HEK293T (cell line): ENCODE data around the gene MTMR10.

Source experiments
- CTCF ChIA-PET: fragments of 350-600 bp; formaldehyde crosslinking; extraction: SDS; loops from one replicate; lab custom pipeline; 2021; ENCODE audit warnings: antibody characterized with exemption, inconsistent platforms; lab: Yijun Ruan, JAX
- POLR2A ChIA-PET: fragments of 350-600 bp; formaldehyde crosslinking; extraction: SDS; loops from one replicate; lab custom pipeline; 2020; ENCODE audit warnings: antibody characterized with exemption, inconsistent platforms; lab: Yijun Ruan, JAX
- DNase-seq: peaks from one replicate; pipeline ENCODE4 v3.0.0; 2012; ENCODE audit warnings: mixed read lengths; ENCODE audit errors: extremely low spot score
- ARNT ChIP-seq: fragments of 450-650 bp; IDR thresholded peaks from 2 replicates; pipeline ENCODE4 v1.6.1; 2017; ENCODE audit warnings: mild to moderate bottlenecking
- BHLHE40 ChIP-seq: fragments of 450-650 bp; IDR thresholded peaks from 2 replicates; pipeline ENCODE4 v1.6.1; 2016; ENCODE audit warnings: mild to moderate bottlenecking, moderate library complexity, borderline replicate concordance
- CTBP1 ChIP-seq: fragments of 450-650 bp; IDR thresholded peaks from 2 replicates; pipeline ENCODE4 v1.6.1; 2016; ENCODE audit warnings: borderline replicate concordance
- ELF4 ChIP-seq: fragments of 450-650 bp; IDR thresholded peaks from 2 replicates; pipeline ENCODE4 v1.6.1; 2017; ENCODE audit warnings: antibody characterized with exemption
- FOXA1 ChIP-seq: fragments of 450-650 bp; IDR thresholded peaks from 2 replicates; pipeline ENCODE4 v1.6.1; 2016; ENCODE audit warnings: mild to moderate bottlenecking
- FOXK2 ChIP-seq: fragments of 450-650 bp; IDR thresholded peaks from 2 replicates; pipeline ENCODE4 v1.6.1; 2016; ENCODE audit warnings: mild to moderate bottlenecking
- FOXM1 ChIP-seq: fragments of 450-650 bp; IDR thresholded peaks from 2 replicates; pipeline ENCODE4 v1.6.1; 2017; ENCODE audit warnings: mild to moderate bottlenecking, borderline replicate concordance
- HDGF ChIP-seq: fragments of 450-650 bp; IDR thresholded peaks from 2 replicates; pipeline ENCODE4 v1.6.1; 2017; ENCODE audit warnings: antibody characterized with exemption, borderline replicate concordance
- L3MBTL2 ChIP-seq: fragments of 450-650 bp; conservative IDR thresholded peaks from 2 replicates; pipeline ENCODE4 v1.6.1; 2016; ENCODE audit warnings: mild to moderate bottlenecking
- LEF1 ChIP-seq: fragments of 450-650 bp; IDR thresholded peaks from 2 replicates; pipeline ENCODE4 v1.6.1; 2017; ENCODE audit warnings: mild to moderate bottlenecking, borderline replicate concordance
- NFRKB ChIP-seq: fragments of 450-650 bp; IDR thresholded peaks from 2 replicates; pipeline ENCODE4 v1.6.1; 2016; ENCODE audit warnings: mild to moderate bottlenecking, moderate library complexity
- PKNOX1 ChIP-seq: fragments of 450-650 bp; IDR thresholded peaks from 2 replicates; pipeline ENCODE4 v1.6.1; 2016
- SP1 ChIP-seq: fragments of 450-650 bp; IDR thresholded peaks from 2 replicates; pipeline ENCODE4 v1.6.1; 2017
- SUZ12 ChIP-seq: fragments of 450-650 bp; IDR thresholded peaks from 2 replicates; pipeline ENCODE4 v1.6.1; 2016; ENCODE audit warnings: mild to moderate bottlenecking
- TARDBP ChIP-seq: fragments of 450-650 bp; IDR thresholded peaks from 2 replicates; pipeline ENCODE4 v1.6.1; 2016
- ZNF384 ChIP-seq: fragments of 450-650 bp; IDR thresholded peaks from 2 replicates; pipeline ENCODE4 v1.6.1; 2016

MTMR10 gene

GRCh38 chr15:30917675-30918074 is 73.8 kb downstream of the MTMR10 start:
- TF ChIP-seq FOXM1: no peak
- no peak for TF ChIP-seq NFRKB
- TF ChIP-seq CTBP1: no peak
- no peak for TF ChIP-seq SUZ12
- no peak for TF ChIP-seq BHLHE40
- no peak for TF ChIP-seq FOXA1
- TF ChIP-seq LEF1: no peak
- no peak for TF ChIP-seq FOXK2
- no peak for TF ChIP-seq PKNOX1
- no peak for TF ChIP-seq ARNT
- TF ChIP-seq ZNF384: no peak
- TF ChIP-seq TARDBP: no peak
- TF ChIP-seq SP1: no peak
- no peak for TF ChIP-seq ELF4
- TF ChIP-seq HDGF: no peak
- TF ChIP-seq L3MBTL2: no peak
- ChIA-PET CTCF (no interaction called here), POLR2A (no interaction called here)
- DNase-seq: no peak

- ChIA-PET POLR2A (no interaction called here), CTCF (no interaction called here)
- DNase-seq: no peak
- TF ChIP-seq NFRKB (no peak), ARNT (no peak), ZNF384 (no peak), FOXA1 (no peak), BHLHE40 (no peak)
Measured at GRCh38 chr15:30917013-30917412, 74.4 kb downstream of the MTMR10 start.

- no peak for TF ChIP-seq BHLHE40
- no peak for TF ChIP-seq SUZ12
- no peak for TF ChIP-seq FOXM1
- TF ChIP-seq CTBP1: no peak
- no peak for TF ChIP-seq L3MBTL2
- TF ChIP-seq PKNOX1: no peak
- TF ChIP-seq TARDBP: no peak
- TF ChIP-seq ARNT: no peak
- TF ChIP-seq NFRKB: no peak
- no peak for TF ChIP-seq FOXA1
- TF ChIP-seq HDGF: no peak
- TF ChIP-seq ELF4: no peak
- TF ChIP-seq LEF1: no peak
- TF ChIP-seq FOXK2: no peak
- TF ChIP-seq ZNF384: no peak
- TF ChIP-seq SP1: no peak
- no peak for DNase-seq
- ChIA-PET CTCF (no interaction called here), POLR2A (no interaction called here)
Measured at GRCh38 chr15:30913761-30914160, 77.7 kb downstream of the MTMR10 start.

- POLR2A ChIA-PET: no interaction called here
- CTCF ChIA-PET: no interaction called here
- DNase-seq: no peak
- TF ChIP-seq FOXM1 (no peak), NFRKB (no peak), L3MBTL2 (no peak), LEF1 (no peak), SUZ12 (no peak), FOXK2 (no peak), PKNOX1 (no peak)
Measured at GRCh38 chr15:30906366-30906765, 85.1 kb downstream of the MTMR10 start.

- ChIA-PET CTCF (no interaction called here), POLR2A (no interaction called here)
- no peak for TF ChIP-seq ZNF384
- TF ChIP-seq ELF4: no peak
- no peak for TF ChIP-seq LEF1
- no peak for TF ChIP-seq L3MBTL2
- no peak for TF ChIP-seq HDGF
- no peak for TF ChIP-seq FOXK2
- TF ChIP-seq PKNOX1: no peak
- no peak for TF ChIP-seq TARDBP
- TF ChIP-seq ARNT: no peak
- no peak for TF ChIP-seq FOXM1
- TF ChIP-seq BHLHE40: no peak
- no peak for TF ChIP-seq CTBP1
- no peak for TF ChIP-seq FOXA1
- no peak for TF ChIP-seq SP1
- no peak for TF ChIP-seq NFRKB
- TF ChIP-seq SUZ12: no peak
- no peak for DNase-seq
Measured at GRCh38 chr15:30905821-30906220, 85.6 kb downstream of the MTMR10 start.

GRCh38 chr15:30904812-30905211 is 86.6 kb downstream of the MTMR10 start:
- TF ChIP-seq NFRKB (no peak), FOXM1 (no peak), FOXK2 (no peak), ARNT (no peak), HDGF (no peak), LEF1 (no peak), PKNOX1 (no peak), SUZ12 (no peak), L3MBTL2 (no peak), CTBP1 (no peak), BHLHE40 (no peak), ZNF384 (no peak), SP1 (no peak), ELF4 (no peak)
- ChIA-PET POLR2A (interaction anchor here (1.8 kb wide), 1 partner anchor 13 kb away, joined by 4 read pairs; no protein-coding TSS in a partner anchor), CTCF (no interaction called here)

More at GRCh38 chr15:30904812-30905211, 86.6 kb downstream of the MTMR10 start:
- no peak for DNase-seq
